Right lobe of liver (tissue), 6 donors: ENCODE data around the gene LHFPL2. TPM values are rescaled to one million over a fixed set of nuclear protein-coding genes. Genes with fewer than 3 reads are reported as not detected.

ENCODE experiments used
- ATAC-seq, 4 donors: fragments of 200-7000 bp; cut with Tn5 transposase; one replicate each; pipeline ENCODE4 v1.9.1; 2020; ENCODE audit warnings: mild to moderate bottlenecking in 4 of 4, moderate library complexity in 4 of 4
- DNase-seq, 3 donors: peaks; one replicate each; pipeline ENCODE4 v3.0.0-alpha.2; 2020
- H3K27ac ChIP-seq, 3 donors: fragments of 200-600 bp; one replicate each; pipeline ENCODE4 v1.8.0; 2022
- H3K27me3 ChIP-seq, 2 donors: fragments of 200-600 bp; one replicate each; pipeline ENCODE4 v1.8.0; 2022
- H3K36me3 ChIP-seq, 4 donors: fragments of 200-600 bp; sonication (generic) in 1 of 4; one replicate each; pipeline versions ENCODE4 v1.5.1 to v1.8.0; 2017 to 2022; ENCODE audit warnings: control low read depth in 1 of 4
- H3K4me1 ChIP-seq, 4 donors: fragments of 200-600 bp; sonication (generic) in 1 of 4; one replicate each; pipeline versions ENCODE4 v1.5.1 to v1.8.0; 2017 to 2022; ENCODE audit warnings: control low read depth in 1 of 4
- H3K4me3 ChIP-seq, 3 donors: fragments of 200-600 bp; one replicate each; pipeline ENCODE4 v1.8.0; 2022
- H3K9me3 ChIP-seq, 4 donors: fragments of 200-600 bp; sonication (generic) in 1 of 4; one replicate each; pipeline versions ENCODE4 v1.5.1 to v1.8.0; 2017 to 2022; ENCODE audit warnings: control low read depth in 1 of 4
- CTCF ChIP-seq, 4 donors: fragments of 200-600 bp in 3 of 4; fragments of 450-650 bp in 1 of 4; IDR thresholded peaks; one replicate each; pipeline versions ENCODE4 v1.5.1 to v1.8.0; 2016 to 2022; ENCODE audit warnings: antibody characterized with exemption in 4 of 4, mild to moderate bottlenecking in 2 of 4
- POLR2A ChIP-seq: fragments of 450-650 bp; IDR thresholded peaks from one replicate; pipeline ENCODE4 v1.6.1; 2017; ENCODE audit warnings: antibody characterized with exemption, mild to moderate bottlenecking
- WGBS: methylation state at CpG from one replicate; pipeline ENCODE4 v1.1.6; 2018; ENCODE audit warnings: low coverage, low lambda C conversion rate; ENCODE audit not compliant: insufficient coverage; ENCODE audit errors: missing lambda C conversion rate; 5-methylcytosine and 5-hydroxymethylcytosine counted together
- intact Hi-C, 2 donors: fragments of 100-400 bp; cut with DNase I; formaldehyde crosslinking; loops; one replicate each; pipeline versions ENCODE4 v1.11.2 to v1.14.1; 2022
- total RNA-seq, 6 experiments: library from RNA; depleted of rRNA in 2 of 6; stranded (reverse); fragments of >200 nt in 2 of 6; fragmentation: NEBNext Ultra II Directional in 3 of 6; extraction: Animal tissue kit (Norgen Biotek cat#: 25700) in 3 of 6; gene quantifications; one replicate each; pipeline versions ENCODE4 v1.1.0 to v1.2.4, GENCODE V29; 2016 to 2023
- donor health status: DM: no; HTN: yes; CAD: no.
- donor health status: DM: no; HTN: no; CAD: no.
- donor health status: DM: no; HTN: no; CAD: no.
- donor health status: DM: no; HTN: yes; CAD: no.
- donor health status: DM: no; HTN: yes; CAD: no.

Gene LHFPL2
- total RNA-seq, 6 experiments from 2014 or later, result 2.6 to 11.8 (median 4.3) TPM

GRCh38 chr5:78576376-78576775 lies 72.2 kb downstream of the LHFPL2 start:
- ATAC-seq (no peak), DNase-seq (no peak)
- Histone ChIP-seq H3K27ac (no peak overlapping the region), H3K4me1 (peaks cover 0 to 13% (median 0%) of the 10 kb centered on the region in 4 donors), H3K9me3 (no peaks in the 10 kb centered on the region), H3K4me3 (no peak overlapping the region), H3K27me3 (no peaks in the 10 kb centered on the region), H3K36me3 (no peaks in the 10 kb centered on the region)
- 82% methylated on average over 3 of the region's 3 CpGs for WGBS
- TF ChIP-seq CTCF (IDR thresholded peaks at IDR 0.05) (no peak), POLR2A (no peak)
- intact Hi-C loops, result no loop called here

- WGBS, result 52% methylated on average over 4 of the region's 7 CpGs
Observed at GRCh38 chr5:78574731-78575161, 73.8 kb downstream of the LHFPL2 start.

GRCh38 chr5:78574131-78574673 lies 74.4 kb downstream of the LHFPL2 start:
- 10% methylated on average over 3 of the region's 4 CpGs for WGBS
- H3K4me3 ChIP-seq, result no peak overlapping the region
- H3K4me1 ChIP-seq, result peaks cover 0 to 13% (median 0%) of the 10 kb centered on the region in 4 donors
- peak; percentile 20 to 75 (median 62) for DNase-seq
- no peaks in the 10 kb centered on the region for H3K9me3 ChIP-seq
- no peaks in the 10 kb centered on the region for H3K27me3 ChIP-seq
- TF ChIP-seq CTCF (IDR thresholded peaks at IDR 0.05), result no peak
- no peak for TF ChIP-seq POLR2A
- intact Hi-C loops, result no loop called here
- H3K27ac ChIP-seq, result no peak overlapping the region
- no peaks in the 10 kb centered on the region for H3K36me3 ChIP-seq
- ATAC-seq, result peak; percentile 59 to 96 (median 64)

More at GRCh38 chr5:78574731-78575161, 73.8 kb downstream of the LHFPL2 start:
- Histone ChIP-seq H3K4me1 (peaks cover 0 to 13% (median 0%) of the 10 kb centered on the region in 4 donors), H3K9me3 (no peaks in the 10 kb centered on the region), H3K36me3 (no peaks in the 10 kb centered on the region), H3K4me3 (no peak overlapping the region), H3K27ac (no peak overlapping the region), H3K27me3 (no peaks in the 10 kb centered on the region)
- intact Hi-C loops, result no loop called here
- peak; percentile 17 to 69 (median 44) for ATAC-seq
- no peak for TF ChIP-seq POLR2A
- no peak for TF ChIP-seq CTCF (IDR thresholded peaks at IDR 0.05)
- no peak for DNase-seq

- no peak for ATAC-seq
- 66% methylated on average over 2 of the region's 2 CpGs for WGBS
Observed at GRCh38 chr5:78573318-78573717, 75.3 kb downstream of the LHFPL2 start.

More at GRCh38 chr5:78573318-78573717, 75.3 kb downstream of the LHFPL2 start:
- no peaks in the 10 kb centered on the region for H3K27me3 ChIP-seq
- H3K4me3 ChIP-seq, result no peak overlapping the region
- no peak for TF ChIP-seq POLR2A
- no peak for TF ChIP-seq CTCF (IDR thresholded peaks at IDR 0.05)
- H3K9me3 ChIP-seq, result no peaks in the 10 kb centered on the region
- H3K4me1 ChIP-seq, result peaks cover 0 to 13% (median 0%) of the 10 kb centered on the region in 4 donors
- intact Hi-C loops, result no loop called here
- no peak overlapping the region for H3K27ac ChIP-seq
- H3K36me3 ChIP-seq, result no peaks in the 10 kb centered on the region
- no peak for DNase-seq
